SK-N-SH (cell line): ENCODE measurements around the gene SPAAR. TPM values are rescaled to one million over a fixed set of nuclear protein-coding genes. Genes with fewer than 3 reads are reported as not detected.
A peak's percentile ranks its signal among the peaks of the same experiment; 100 is the strongest.

Experiments
- CTCF ChIA-PET: fragments of 300-600, 350-600 bp; formaldehyde crosslinking; extraction: SDS; loops from one replicate; lab custom pipeline; 2021; lab: Yijun Ruan, JAX
- POLR2A ChIA-PET: fragments of 350-600 bp; sonication (Branson Sonifier 250); formaldehyde crosslinking; extraction: SDS; loops from one replicate; lab custom pipeline; 2020; ENCODE audit warnings: antibody characterized with exemption, inconsistent platforms; lab: Yijun Ruan, JAX
- DNase-seq: peaks from one replicate; pipeline ENCODE4 v3.0.0; 2012
- H2AFZ ChIP-seq: fragments of 200-600 bp; sonication (generic); 2 replicates; pipeline ENCODE4 v1.8.1; 2016; ENCODE audit warnings: antibody characterized with exemption, mild to moderate bottlenecking, low read depth
- H3F3A ChIP-seq: fragments of 200-600 bp; sonication (generic); replicated peaks from 2 replicates; pipeline ENCODE3; 2016; ENCODE audit warnings: antibody characterized with exemption, mild to moderate bottlenecking; ENCODE audit not compliant: insufficient read depth
- H3K27ac ChIP-seq, 2 experiments: fragments of 200-500 bp in 1 of 2; fragments of 200-600 bp in 1 of 2; sonication (Bioruptor generic) in 1 of 2; sonication (generic), shearing (Covaris generic) in 1 of 2; 2 replicates each; pipeline versions ENCODE4 v1.5.1 to v1.6.1; 2014 to 2016; ENCODE audit warnings: low read depth in 2 of 2, inconsistent platforms in 1 of 2, low read length in 1 of 2, mild to moderate bottlenecking in 1 of 2, mixed read lengths in 1 of 2
- H3K27me3 ChIP-seq: fragments of 200-600 bp; sonication (generic), shearing (Covaris generic); 2 replicates; pipeline ENCODE4 v1.6.1; 2016; ENCODE audit warnings: mixed run types; ENCODE audit not compliant: insufficient read depth
- H3K36me3 ChIP-seq, 2 experiments: fragments of 200-500 bp in 1 of 2; fragments of 200-600 bp in 1 of 2; sonication (Bioruptor generic) in 1 of 2; sonication (generic) in 1 of 2; replicated peaks in 1 of 2; 2 replicates each; pipeline versions ENCODE3 to v1.5.1; 2014 to 2016; ENCODE audit warnings: low read length in 1 of 2, mild to moderate bottlenecking in 1 of 2; ENCODE audit not compliant: insufficient read depth in 2 of 2, control insufficient read depth in 1 of 2
- H3K4me1 ChIP-seq, 2 experiments: fragments of 200-500 bp in 1 of 2; fragments of 200-600 bp in 1 of 2; sonication (Bioruptor generic) in 1 of 2; sonication (generic), shearing (Covaris generic) in 1 of 2; 2 replicates each; pipeline versions ENCODE4 v1.5.1 to v1.6.1; 2014 to 2016; ENCODE audit warnings: low read depth in 1 of 2, low read length in 1 of 2, mixed run types in 1 of 2; ENCODE audit not compliant: insufficient read depth in 2 of 2, control insufficient read depth in 1 of 2
- H3K4me2 ChIP-seq: fragments of 200-600 bp; sonication (generic), shearing (Covaris generic); 2 replicates; pipeline ENCODE4 v1.6.1; 2017; ENCODE audit warnings: mixed run types
- H3K4me3 ChIP-seq, 2 experiments: fragments of 200-500 bp in 1 of 2; fragments of 200-600 bp in 1 of 2; sonication (Bioruptor generic) in 1 of 2; sonication (generic), shearing (Covaris generic) in 1 of 2; 2 replicates each; pipeline versions ENCODE4 v1.5.1 to v1.8.1; 2014 to 2016; ENCODE audit warnings: low read depth in 2 of 2, inconsistent platforms in 1 of 2, low read length in 1 of 2, mild to moderate bottlenecking in 1 of 2, mixed read lengths in 1 of 2, moderate library complexity in 1 of 2
- H3K79me2 ChIP-seq: fragments of 200-600 bp; sonication (generic); 2 replicates; pipeline ENCODE4 v1.8.1; 2017; ENCODE audit warnings: mild to moderate bottlenecking; ENCODE audit not compliant: insufficient read depth
- H3K9ac ChIP-seq: fragments of 200-600 bp; sonication (generic); 2 replicates; pipeline ENCODE4 v1.6.1; 2017; ENCODE audit warnings: mixed run types
- H3K9me2 ChIP-seq: fragments of 200-600 bp; sonication (generic); 2 replicates; pipeline ENCODE4 v1.6.1; 2017; ENCODE audit warnings: mixed run types
- H3K9me3 ChIP-seq: fragments of 200-600 bp; sonication (generic); 2 replicates; pipeline ENCODE4 v1.6.1; 2017; ENCODE audit warnings: mixed run types, mild to moderate bottlenecking, moderate library complexity
- H4K20me1 ChIP-seq: fragments of 200-600 bp; sonication (generic); 2 replicates; pipeline ENCODE4 v1.6.1; 2017; ENCODE audit warnings: mild to moderate bottlenecking, mixed run types; ENCODE audit not compliant: insufficient read depth
- CHD2 ChIP-seq: fragments of 150-350 bp; IDR thresholded peaks from 2 replicates; pipeline ENCODE4 v1.6.1; 2018; ENCODE audit warnings: low read length; ENCODE audit not compliant: partially characterized antibody
- CTCF ChIP-seq: fragments of 200-600 bp; sonication (generic); IDR thresholded peaks from 2 replicates; pipeline ENCODE4 v1.6.1; 2017; ENCODE audit warnings: antibody characterized with exemption, mild to moderate bottlenecking, moderate library complexity
- EZH2phosphoT487 ChIP-seq: fragments of 200-600 bp; sonication (generic); IDR thresholded peaks from 2 replicates; pipeline ENCODE4 v1.6.1; 2017; ENCODE audit warnings: low read depth, mixed run types, mild to moderate bottlenecking, antibody characterized with exemption, moderate library complexity, borderline replicate concordance
- FOSL2 ChIP-seq: IDR thresholded peaks from 2 replicates; pipeline ENCODE4 v1.4.0; 2012; ENCODE audit warnings: low read depth, mild to moderate bottlenecking, moderate library complexity, borderline replicate concordance
- FOXJ3 ChIP-seq: sonication (generic); formaldehyde crosslinking; IDR thresholded peaks from 2 replicates; pipeline ENCODE4 v1.5.1; 2020; ENCODE audit warnings: mild to moderate bottlenecking, missing genetic modification reagents
- FOXM1 ChIP-seq: IDR thresholded peaks from 2 replicates; pipeline ENCODE4 v1.4.0; 2012; ENCODE audit warnings: low read depth, mild to moderate bottlenecking
- GATA2 ChIP-seq: sonication (generic); formaldehyde crosslinking; IDR thresholded peaks from 2 replicates; pipeline ENCODE4 v1.5.0; 2020; ENCODE audit warnings: mild to moderate bottlenecking, missing genetic modification reagents
- IRF3 ChIP-seq: fragments of 150-350 bp; IDR thresholded peaks from 2 replicates; pipeline ENCODE4 v1.6.1; 2016; ENCODE audit warnings: mild to moderate bottlenecking, low read depth, low read length
- MEF2A ChIP-seq: IDR thresholded peaks from 2 replicates; pipeline ENCODE4 v1.4.0; 2012; ENCODE audit warnings: low read depth, borderline replicate concordance
- RAD21 ChIP-seq: IDR thresholded peaks from 2 replicates; pipeline ENCODE4 v1.6.1; 2012; ENCODE audit warnings: mild to moderate bottlenecking, low read length
- RCOR1 ChIP-seq: fragments of 150-350 bp; IDR thresholded peaks from 2 replicates; pipeline ENCODE4 v1.6.1; 2017; ENCODE audit warnings: antibody characterized with exemption, low read length
- RFX5 ChIP-seq: IDR thresholded peaks from 2 replicates; pipeline ENCODE4 v1.6.1; 2012; ENCODE audit warnings: mild to moderate bottlenecking, improper control_type of control experiment, low read length
- SIN3A ChIP-seq: IDR thresholded peaks from 2 replicates; pipeline ENCODE4 v1.6.1; 2012; ENCODE audit warnings: low read depth, mild to moderate bottlenecking, low read length, moderate library complexity, borderline replicate concordance
- SMC3 ChIP-seq: IDR thresholded peaks from 2 replicates; pipeline ENCODE4 v1.6.1; 2012; ENCODE audit warnings: low read depth, low read length, improper control_type of control experiment
- TAF1 ChIP-seq: IDR thresholded peaks from 2 replicates; pipeline ENCODE4 v1.6.1; 2012; ENCODE audit warnings: low read depth, mild to moderate bottlenecking, low read length, moderate library complexity, borderline replicate concordance
- TCF12 ChIP-seq: IDR thresholded peaks from 2 replicates; pipeline ENCODE4 v1.4.0; 2012
- ZBTB33 ChIP-seq: IDR thresholded peaks from 2 replicates; pipeline ENCODE4 v1.4.0; 2012; ENCODE audit warnings: low read depth, borderline replicate concordance
- WGBS: methylation state at CpG from one replicate; pipeline ENCODE4 v1.1.6; 2017; ENCODE audit warnings: low lambda C conversion rate; 5-methylcytosine and 5-hydroxymethylcytosine counted together
- polyA plus RNA-seq, 3 experiments: library from polyadenylated mRNA; depleted of rRNA; stranded (reverse); fragments of >200 nt; gene quantifications; 2 replicates each; pipeline ENCODE4 v1.2.3, GENCODE V29; 2012

Gene SPAAR
- polyA plus RNA-seq, 1 of the 3 experiments (the other 2 are of a cell fraction), result 0.13 TPM

GRCh38 chr9:35920051-35920620 lies 10.8 kb downstream of the SPAAR start:
- Histone ChIP-seq H4K20me1 (no peaks in the 10 kb centered on the region), H3K4me1 (peaks cover 0 to 19% of the 10 kb centered on the region in 2 experiments; a peak in 2 of 4 replicates), H3K4me3 (no peak overlapping the region), H3K27me3 (no peaks in the 10 kb centered on the region), H3K4me2 (no peak overlapping the region), H3K9ac (no peak overlapping the region), H3F3A (peaks cover 40% of the 10 kb centered on the region), H3K9me3 (no peaks in the 10 kb centered on the region), H3K9me2 (no peaks in the 10 kb centered on the region), H3K79me2 (no peaks in the 10 kb centered on the region), H3K36me3 (no peaks in the 10 kb centered on the region), H2AFZ (peak overlapping the region; percentile 52), H3K27ac (no peak overlapping the region)
- TF ChIP-seq SMC3 (no peak), FOXM1 (no peak), ZBTB33 (no peak), TAF1 (no peak), RFX5 (no peak), FOXJ3 (CRISPR knock-in tag) (no peak), IRF3 (no peak), CHD2 (no peak), GATA2 (CRISPR knock-in tag) (no peak), RCOR1 (no peak), RAD21 (no peak), MEF2A (no peak), EZH2phosphoT487 (no peak), SIN3A (no peak), FOSL2 (no peak), TCF12 (no peak), CTCF (no peak)
- ChIA-PET POLR2A (no interaction called here), CTCF (interaction anchor here (1.4 to 3.6 kb wide), 4 partner anchors 18 to 104 kb away, joined by 5 to 19 read pairs (median 6); no protein-coding TSS in a partner anchor)
- DNase-seq, result no peak
- 100% methylated on average over 4 of the region's 4 CpGs for WGBS
